ENCODE results near the gene DUSP9.
A peak's percentile ranks its signal among the peaks of the same experiment; 100 is the strongest.

Gene DUSP9

DNA sequence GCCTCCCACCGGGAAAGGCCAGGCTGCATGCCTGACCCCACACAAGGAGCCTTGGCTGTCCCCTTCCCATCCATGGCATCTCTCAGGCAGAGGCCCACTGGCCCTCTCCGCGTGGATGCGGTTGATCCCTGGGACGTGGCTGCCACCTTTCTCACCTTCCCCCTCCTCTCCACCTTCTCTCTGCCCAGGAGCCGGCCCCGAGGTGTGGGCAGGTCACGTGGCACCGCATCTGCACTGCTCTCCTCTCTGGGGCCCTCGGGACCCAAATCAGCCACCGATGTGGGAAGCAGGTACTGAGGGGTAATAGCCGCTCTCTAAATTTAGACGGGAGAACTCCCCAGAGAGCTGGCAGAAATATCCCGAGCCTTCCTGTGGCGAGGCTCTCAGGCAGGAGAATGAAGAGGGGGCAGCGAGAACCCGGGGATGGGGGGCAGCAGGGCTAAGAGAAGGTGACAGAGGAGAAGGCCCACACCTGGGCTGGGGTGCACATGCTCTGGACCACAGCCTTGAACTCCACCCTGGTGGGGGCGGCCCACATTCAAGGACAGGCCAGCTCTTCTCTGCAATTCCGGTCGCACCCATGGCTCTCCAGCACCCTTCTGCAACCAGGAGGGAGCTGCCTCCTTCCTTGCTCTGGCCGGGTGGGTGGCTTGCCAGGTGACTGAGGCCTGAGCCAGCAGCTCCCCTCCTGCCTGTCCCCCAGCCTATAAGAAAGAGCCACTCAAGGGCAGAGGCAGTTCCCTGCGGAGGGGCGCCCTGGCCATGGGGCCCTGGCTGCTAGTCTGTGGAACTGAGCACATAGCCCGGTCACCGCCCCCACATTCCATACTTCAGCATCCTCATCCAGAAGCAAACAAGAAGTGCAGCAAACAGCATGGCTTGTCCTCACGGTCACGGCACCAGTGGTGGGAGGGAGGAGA lies 9.6 kb upstream of the DUSP9 start:
- no peak for DNase-seq

DNA sequence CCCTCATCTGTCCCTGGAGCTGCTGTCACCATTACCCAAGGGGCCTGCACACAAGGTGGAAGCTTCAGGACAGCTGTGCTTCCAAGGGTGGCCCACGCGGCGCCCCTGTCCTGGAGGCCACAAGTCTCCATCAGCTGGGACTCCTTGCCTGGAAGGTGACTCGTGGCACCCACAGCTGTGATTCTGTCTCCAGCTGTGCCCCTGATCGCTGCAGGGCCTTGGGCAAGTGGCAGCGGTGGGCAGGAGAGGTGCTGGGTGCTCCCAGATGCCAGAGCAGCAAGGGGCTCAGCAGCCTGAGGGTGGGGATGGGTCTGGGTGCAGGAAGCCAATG lies 9.0 kb upstream of the DUSP9 start:
- DNase-seq, result no peak

GRCh38 chrX:153638436-153639176 lies 8.4 kb upstream of the DUSP9 start:
- DNase-seq, result no peak

DNA sequence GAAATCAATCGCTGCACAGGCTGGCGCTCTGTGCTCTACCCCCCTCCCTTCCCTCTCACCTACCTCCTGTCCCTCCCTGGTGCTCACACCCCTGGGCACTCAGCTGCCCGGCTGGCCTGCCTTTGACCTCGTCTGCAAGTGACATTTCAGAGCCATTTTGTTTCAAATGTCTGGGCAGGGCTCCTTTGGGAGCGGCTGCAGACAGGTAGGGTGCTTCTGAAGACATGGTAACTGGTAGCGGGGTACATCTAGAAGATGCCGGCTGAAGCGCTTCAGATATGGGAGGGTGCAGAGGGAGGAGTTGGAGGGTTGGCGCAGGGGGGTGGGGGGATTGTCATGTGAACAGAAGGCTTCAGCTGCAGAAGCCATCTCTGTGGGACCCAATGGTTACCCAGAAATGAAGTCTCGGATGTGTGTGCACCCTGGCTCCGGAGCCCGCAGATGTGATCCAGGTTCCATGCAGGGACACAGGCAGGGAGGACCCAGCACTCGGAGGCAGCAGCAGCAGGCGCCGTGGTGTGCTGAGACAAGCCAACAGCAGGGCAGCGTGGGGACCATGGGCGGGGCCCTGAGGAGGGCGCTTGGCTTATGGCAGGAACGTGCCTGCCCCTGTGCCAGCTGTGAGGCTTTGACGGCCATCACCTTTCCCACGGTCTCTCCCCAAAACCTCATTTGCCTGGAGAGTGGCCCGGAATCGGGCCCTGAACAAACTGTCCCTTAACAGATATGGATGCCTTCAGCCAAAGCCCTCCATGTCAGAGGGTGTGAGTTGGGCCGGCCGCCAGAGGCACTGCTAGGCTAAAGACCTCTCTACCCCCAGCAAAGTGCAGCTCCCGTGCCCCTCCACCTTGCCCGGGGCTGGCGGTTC lies 7.6 kb upstream of the DUSP9 start:
- no peak for DNase-seq

DNA sequence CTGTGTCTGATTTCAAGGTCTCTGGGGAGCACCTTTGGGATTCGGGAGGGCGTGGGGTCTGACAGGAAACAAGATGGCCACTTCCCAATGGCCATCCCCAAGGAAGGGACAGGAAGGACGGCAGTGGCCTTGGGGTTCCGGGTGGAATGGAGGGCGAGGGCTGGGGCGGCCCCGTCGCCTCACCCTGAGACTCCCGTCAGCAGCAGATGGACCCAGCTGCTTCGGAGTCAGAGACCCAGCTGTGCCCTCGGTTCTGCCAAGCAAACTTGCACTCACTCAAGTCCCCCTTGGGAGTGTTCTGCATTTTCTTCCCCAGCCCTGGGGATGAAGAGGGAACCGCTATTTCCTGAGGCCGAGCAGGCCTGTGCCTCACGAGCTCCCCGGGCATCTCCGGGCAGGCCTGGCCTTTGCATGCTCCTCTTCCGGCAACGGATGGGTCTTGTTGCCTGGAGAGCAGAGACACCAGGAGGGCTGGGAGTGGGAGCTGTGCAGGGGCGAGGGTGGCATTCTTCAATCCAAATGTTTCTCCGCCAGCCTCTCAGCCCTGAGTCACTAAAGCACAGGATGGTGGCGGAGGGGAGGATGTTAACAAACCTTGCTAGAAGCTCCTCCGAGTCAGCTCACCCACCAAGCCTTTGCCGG lies 6.8 kb upstream of the DUSP9 start:
- DNase-seq, result no peak

DNA sequence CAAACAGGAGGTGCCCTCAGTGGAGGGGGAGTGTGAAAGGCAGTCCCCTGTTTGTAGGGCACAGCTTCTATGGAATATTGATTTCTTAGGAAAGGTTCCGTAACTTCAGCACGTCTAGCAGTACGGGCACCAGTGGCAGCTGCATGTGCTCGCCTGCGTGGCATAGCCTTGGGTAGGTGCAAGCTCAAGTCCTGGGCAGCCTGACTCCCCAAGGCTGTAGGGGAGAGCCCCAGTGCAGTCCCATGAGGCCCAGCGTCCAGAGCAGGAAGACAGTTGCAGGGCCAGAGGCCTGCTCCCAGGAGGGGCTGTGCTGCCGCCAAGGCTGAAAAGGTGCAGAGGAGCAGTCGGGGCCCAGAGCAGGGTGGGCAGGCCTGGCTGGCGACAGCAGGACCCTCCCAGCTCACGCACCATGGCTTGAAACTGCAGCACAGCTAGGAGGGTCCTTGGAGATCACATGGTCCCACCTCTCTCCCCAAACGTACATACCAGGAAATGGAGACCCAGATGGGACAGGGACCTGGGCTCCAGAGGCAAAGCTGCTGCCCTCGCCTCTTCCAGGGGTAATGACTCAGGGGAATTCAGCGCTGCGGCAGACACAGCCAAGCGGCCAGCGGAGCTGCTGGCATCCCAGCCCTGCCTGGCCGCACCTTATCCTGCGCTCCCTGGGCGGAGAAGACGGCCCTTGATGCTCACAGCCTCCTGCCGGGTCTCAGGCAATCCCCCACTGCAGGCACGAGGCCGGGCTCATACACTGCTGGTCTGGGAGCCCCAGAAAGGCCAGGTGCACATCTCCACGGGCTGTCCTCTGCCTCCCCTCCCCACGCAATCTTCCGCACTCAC lies 6.0 kb upstream of the DUSP9 start:
- no peak for DNase-seq

DNA sequence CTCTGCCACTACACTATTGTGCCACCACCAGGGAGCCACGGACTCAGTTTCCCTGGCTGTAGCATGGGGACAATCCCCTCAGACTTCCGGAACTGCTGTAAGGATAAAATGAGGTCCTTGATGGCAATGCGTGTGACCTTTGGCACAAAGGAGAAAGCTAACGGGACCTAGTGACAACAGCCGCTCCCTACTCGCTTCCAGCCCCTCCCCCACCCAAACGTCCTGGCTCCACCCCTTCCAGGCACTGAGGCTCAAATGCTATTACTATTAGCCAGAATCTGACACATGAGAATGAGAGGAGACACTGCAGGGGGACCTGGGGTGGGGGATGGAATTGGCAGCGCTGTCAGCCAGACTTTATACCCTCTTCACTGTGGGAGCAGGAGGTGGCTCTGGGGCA lies 5.4 kb upstream of the DUSP9 start:
- no peak for DNase-seq

DNA sequence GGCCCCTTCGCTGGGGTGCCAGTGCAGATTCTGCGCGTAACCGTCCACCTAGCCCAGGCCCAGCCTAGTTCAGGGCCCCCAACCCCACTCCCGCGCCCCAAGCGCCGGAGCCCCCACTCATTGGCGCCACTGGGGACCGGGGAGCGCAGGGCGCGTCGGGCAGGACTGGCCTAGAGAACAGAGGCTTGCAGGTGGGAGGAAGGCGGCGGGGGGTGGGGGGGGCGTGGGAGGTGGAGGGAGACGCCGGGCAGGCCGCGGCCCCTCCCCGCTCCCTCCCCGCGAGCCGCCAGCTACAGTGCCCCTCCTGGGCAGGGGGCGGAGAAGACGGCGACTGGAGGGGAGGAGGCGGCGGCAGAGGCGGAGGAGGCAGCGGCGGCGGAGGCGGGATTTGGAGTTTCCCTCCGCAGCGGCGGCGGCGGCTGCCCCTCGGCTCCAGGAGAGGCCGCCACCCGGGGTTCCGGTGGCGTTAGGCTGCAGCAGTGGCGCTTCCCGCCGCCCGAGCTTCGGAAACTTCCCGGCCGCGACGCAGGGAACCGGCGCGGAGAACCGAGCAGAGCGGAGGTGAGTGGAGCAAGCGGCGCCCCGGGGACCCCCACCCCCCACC lies 4.8 kb upstream of the DUSP9 start:
- DNase-seq, result no peak

DNA sequence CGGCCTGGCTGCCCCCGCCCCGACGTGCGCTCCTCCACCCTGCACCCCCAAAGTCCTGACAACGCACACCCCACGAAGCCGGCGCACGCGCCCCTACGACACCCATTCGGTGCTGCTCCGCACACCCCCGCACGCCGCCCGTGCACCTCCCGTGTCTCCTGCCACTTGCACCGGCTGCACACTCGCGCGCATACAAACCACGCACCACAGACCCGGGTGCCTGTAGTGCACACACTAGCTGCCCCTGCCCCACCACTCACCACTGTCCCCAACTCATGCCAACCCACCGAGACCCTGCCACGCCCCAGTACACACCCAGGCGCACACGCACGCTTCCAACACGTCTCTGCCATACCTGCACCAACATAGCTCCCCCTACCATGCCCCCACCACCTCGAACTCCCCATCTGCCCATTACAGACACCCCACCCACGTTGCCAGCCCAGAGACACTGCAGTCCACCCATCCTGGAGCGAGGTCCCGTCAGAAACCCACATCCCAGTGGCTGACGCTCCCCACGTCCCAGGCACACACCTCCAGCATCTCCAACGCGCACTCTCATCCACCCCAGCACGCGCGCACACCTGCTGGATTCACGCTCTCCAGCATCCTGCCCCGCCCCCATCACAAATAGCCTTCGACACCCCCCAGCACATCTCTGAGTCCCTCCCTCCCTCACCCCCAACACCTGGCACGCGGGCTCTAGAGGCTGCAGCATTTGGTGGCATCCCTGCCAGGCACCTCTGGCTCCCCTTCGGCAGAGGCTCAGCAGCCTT lies 4.2 kb upstream of the DUSP9 start:
- no peak for DNase-seq

GRCh38 chrX:153643431-153644351 lies 3.3 kb upstream of the DUSP9 start:
- no peak for DNase-seq

- no peak for DNase-seq
Measured at GRCh38 chrX:153644356-153645125, 2.5 kb upstream of the DUSP9 start.

DNA sequence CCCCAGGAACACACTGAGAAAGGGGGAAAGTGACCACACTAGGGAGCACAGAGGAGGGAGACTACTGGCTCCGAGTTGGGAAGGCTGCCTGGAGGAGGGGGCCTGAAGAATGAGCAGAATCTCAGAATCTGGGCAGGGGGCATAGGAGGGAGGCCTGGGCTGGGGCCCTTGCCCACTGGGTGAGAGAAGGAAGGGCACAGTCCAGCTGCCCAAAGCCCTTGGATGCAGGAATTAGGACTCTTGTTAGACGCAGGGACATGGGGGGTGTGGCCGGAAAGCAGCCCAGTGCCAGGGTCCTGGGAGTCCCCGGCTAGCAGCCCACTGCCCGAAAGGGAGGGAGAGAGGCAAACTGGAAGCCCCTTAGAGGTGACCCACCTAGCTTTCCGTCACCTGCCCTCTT lies 1.9 kb upstream of the DUSP9 start:
- no peak for DNase-seq

GRCh38 chrX:153645921-153646488 lies 998 bp upstream of the DUSP9 start:
- no peak for DNase-seq

DNA sequence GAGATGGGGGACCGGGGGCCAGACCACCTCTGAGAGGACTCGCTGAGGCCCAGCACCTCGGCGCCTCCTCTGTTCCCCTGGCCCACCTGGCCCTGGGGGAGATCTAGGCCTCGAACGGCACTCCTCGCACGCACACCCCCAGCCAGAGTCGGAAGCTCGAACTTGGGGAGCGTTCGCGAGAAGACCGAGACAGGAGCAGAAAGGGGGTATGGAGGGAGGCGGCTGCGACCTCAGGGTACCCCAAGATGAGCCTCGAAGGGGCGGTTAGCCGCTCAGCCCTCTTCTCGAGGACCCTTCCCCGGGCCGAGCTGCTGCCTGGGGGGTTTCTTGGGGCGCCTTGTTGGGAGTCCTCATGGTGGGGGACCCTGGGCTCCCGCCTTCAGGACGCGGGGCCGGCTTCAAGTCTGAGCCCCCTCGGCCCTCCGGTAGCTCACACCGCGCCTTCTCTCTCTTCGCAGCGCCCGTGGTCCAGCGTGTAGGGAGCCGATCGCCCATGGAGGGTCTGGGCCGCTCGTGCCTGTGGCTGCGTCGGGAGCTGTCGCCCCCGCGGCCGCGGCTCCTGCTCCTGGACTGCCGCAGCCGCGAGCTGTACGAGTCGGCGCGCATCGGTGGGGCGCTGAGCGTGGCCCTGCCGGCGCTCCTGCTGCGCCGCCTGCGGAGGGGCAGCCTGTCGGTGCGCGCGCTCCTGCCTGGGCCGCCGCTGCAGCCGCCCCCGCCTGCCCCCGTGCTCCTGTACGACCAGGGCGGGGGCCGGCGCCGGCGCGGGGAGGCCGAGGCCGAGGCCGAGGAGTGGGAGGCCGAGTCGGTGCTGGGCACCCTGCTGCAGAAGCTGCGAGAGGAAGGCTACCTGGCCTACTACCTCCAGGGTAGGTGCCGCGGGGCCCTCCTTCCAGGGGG lies 706 bp downstream of the DUSP9 start:
- no peak for DNase-seq

- DNase-seq, result no peak
Measured at GRCh38 chrX:153648358-153649177, 1.6 kb downstream of the DUSP9 start.

DNA sequence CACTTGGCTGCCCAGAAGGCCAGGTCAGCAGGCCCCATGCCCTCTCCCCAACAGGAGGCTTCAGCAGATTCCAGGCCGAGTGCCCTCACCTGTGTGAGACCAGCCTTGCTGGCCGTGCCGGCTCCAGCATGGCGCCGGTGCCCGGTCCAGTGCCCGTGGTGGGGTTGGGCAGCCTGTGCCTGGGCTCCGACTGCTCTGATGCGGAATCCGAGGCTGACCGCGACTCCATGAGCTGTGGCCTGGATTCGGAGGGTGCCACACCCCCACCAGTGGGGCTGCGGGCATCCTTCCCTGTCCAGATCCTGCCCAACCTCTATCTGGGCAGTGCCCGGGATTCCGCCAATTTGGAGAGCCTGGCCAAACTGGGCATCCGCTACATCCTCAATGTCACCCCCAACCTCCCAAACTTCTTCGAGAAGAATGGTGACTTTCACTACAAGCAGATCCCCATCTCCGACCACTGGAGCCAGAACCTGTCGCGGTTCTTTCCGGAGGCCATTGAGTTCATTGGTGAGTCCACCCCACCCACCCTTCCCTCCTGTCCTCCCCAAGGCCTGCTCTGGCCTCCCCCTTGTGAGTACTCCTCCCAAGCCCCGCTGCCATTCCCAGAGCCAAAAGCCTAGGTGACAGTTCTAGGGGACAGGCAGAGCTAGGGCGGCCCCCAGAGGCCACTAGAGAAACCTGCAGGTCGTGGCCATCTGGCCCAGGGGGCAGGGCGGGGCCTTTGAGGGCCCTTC lies 2.3 kb downstream of the DUSP9 start:
- DNase-seq, result peak; percentile 37 to 51
